Lung (tissue), 12 donors: ENCODE measurements around the gene ABCC4. TPM values are rescaled to one million over a fixed set of nuclear protein-coding genes. Genes with fewer than 3 reads are reported as not detected.

Source experiments
- ATAC-seq: fragments of 200-7000 bp; cut with Tn5 transposase; one replicate; pipeline ENCODE4 v1.9.1; 2020; ENCODE audit warnings: moderate number of reproducible peaks; ENCODE audit not compliant: insufficient read depth, low FRiP score
- DNase-seq, 3 donors: peaks; one replicate each; pipeline ENCODE4 v3.0.0-alpha.2; 2013 to 2017
- H3K27ac ChIP-seq, 2 donors: one replicate each; pipeline ENCODE4 v1.5.1; 2013; ENCODE audit warnings: mild to moderate bottlenecking in 2 of 2, moderate library complexity in 2 of 2, control low read depth in 1 of 2, inconsistent platforms in 1 of 2, low read depth in 1 of 2, low read length in 1 of 2
- H3K27me3 ChIP-seq, 3 donors: one replicate each; pipeline ENCODE4 v1.5.1; 2013; ENCODE audit warnings: low read length in 2 of 3; ENCODE audit not compliant: control insufficient read depth in 3 of 3, insufficient read depth in 3 of 3
- H3K36me3 ChIP-seq, 4 donors: one replicate each; pipeline ENCODE4 v1.5.1; 2013; ENCODE audit warnings: low read length in 4 of 4, mild to moderate bottlenecking in 1 of 4, moderate library complexity in 1 of 4; ENCODE audit not compliant: control insufficient read depth in 4 of 4, insufficient read depth in 4 of 4
- H3K4me1 ChIP-seq, 5 donors: one replicate each; pipeline ENCODE4 v1.5.1; 2013; ENCODE audit warnings: low read length in 5 of 5, mild to moderate bottlenecking in 2 of 5, moderate library complexity in 1 of 5; ENCODE audit not compliant: control insufficient read depth in 5 of 5, insufficient read depth in 5 of 5
- H3K4me3 ChIP-seq: one replicate; pipeline ENCODE4 v1.5.1; 2013; ENCODE audit warnings: mild to moderate bottlenecking, control low read depth, moderate library complexity
- H3K9ac ChIP-seq, 2 donors: one replicate each; pipeline ENCODE4 v1.5.1; 2013; ENCODE audit warnings: low read length in 2 of 2, control low read depth in 1 of 2; ENCODE audit not compliant: insufficient read depth in 1 of 2
- H3K9me3 ChIP-seq, 4 donors: one replicate each; pipeline ENCODE4 v1.5.1; 2013; ENCODE audit warnings: low read length in 3 of 4, mild to moderate bottlenecking in 1 of 4, moderate library complexity in 1 of 4; ENCODE audit not compliant: control insufficient read depth in 4 of 4, insufficient read depth in 3 of 4
- CTCF ChIP-seq: IDR thresholded peaks from 2 replicates; pipeline ENCODE4 v1.5.1; 2012; ENCODE audit warnings: mild to moderate bottlenecking; ENCODE audit errors: control extremely low read depth, extremely low read depth
- WGBS, 2 donors: extraction: QIAGEN DNeasy Blood & Tissue Kit; methylation state at CpG; one replicate each; pipeline ENCODE4 v1.1.7; 2013; 5-methylcytosine and 5-hydroxymethylcytosine counted together
- polyA plus RNA-seq, 2 donors: library from polyadenylated mRNA; stranded (reverse); fragments of 200-250 nt; gene quantifications; one replicate each; pipeline ENCODE4 v1.2.1, GENCODE V29; 2013
- total RNA-seq, 2 donors: library from RNA; depleted of rRNA in 1 of 2; stranded (reverse); fragments of >200 nt in 1 of 2; gene quantifications; one replicate each; pipeline ENCODE4 v1.2.1, GENCODE V29; 2014 to 2021
- donor health status: control.
- donor health status: control.
- donor health status: Bipolar disorder and iron deficiency.
- donor health status: healthy.
- donor health status: DM: yes; HTN: yes; CAD: no.

Gene ABCC4
- total and polyA plus RNA-seq, 4 donors = 7.1 to 38.7 (median 20.6) TPM

GRCh38 chr13:95188128-95188527, 113.1 kb downstream of the ABCC4 start:
- Histone ChIP-seq H3K9me3 (peaks cover 0 to 3% (median 0%) of the 10 kb centered on the region in 4 donors), H3K9ac (no peak overlapping the region), H3K4me3 (no peak overlapping the region), H3K4me1 (peaks cover 0 to 12% (median 0%) of the 10 kb centered on the region in 5 donors), H3K36me3 (peaks cover 0 to 4% (median 2%) of the 10 kb centered on the region in 4 donors), H3K27me3 (no peaks in the 10 kb centered on the region), H3K27ac (no peak overlapping the region)
- no peak for TF ChIP-seq CTCF
- DNase-seq (no peak), ATAC-seq (no peak)
- 69 to 82% methylated on average over 7 of the region's 7 CpGs for WGBS, 2 donors

DNA sequence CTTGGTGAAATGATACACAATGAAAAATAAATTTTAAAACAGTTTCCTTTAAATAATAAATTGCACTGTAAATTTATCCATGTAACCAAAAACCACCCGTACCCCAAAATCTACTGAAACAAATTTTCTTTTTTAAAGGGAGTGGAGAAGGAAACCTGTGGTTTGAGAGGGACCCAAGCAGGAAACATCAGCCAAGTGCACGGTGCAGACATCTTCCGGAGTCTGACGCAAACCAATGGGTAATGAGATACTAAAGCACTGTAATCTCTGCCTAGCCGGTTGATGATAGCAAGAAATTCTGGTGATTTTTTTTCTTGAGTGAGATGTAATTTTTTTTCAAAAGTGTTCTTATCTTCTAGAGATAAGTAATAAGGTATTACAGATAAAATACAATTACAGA, 115.4 kb downstream of the ABCC4 start:
- H3K9me3 ChIP-seq = peaks cover 0 to 3% (median 0%) of the 10 kb centered on the region in 4 donors
- H3K36me3 ChIP-seq = peaks cover 0 to 4% (median 1%) of the 10 kb centered on the region in 4 donors
- no peak for TF ChIP-seq CTCF
- H3K27me3 ChIP-seq = no peaks in the 10 kb centered on the region
- ATAC-seq (no peak), DNase-seq (no peak)
- 34 to 69% methylated on average over 5 of the region's 5 CpGs for WGBS, 2 donors
- H3K4me1 ChIP-seq = peaks cover 0 to 2% (median 0%) of the 10 kb centered on the region in 5 donors
- H3K9ac ChIP-seq = no peak overlapping the region
- no peak overlapping the region for H3K4me3 ChIP-seq
- H3K27ac ChIP-seq = no peak overlapping the region

- TF ChIP-seq CTCF = no peak
- no peak overlapping the region for H3K9ac ChIP-seq
- H3K4me1 ChIP-seq = peaks cover 0 to 2% (median 0%) of the 10 kb centered on the region in 5 donors
- peaks cover 0 to 4% (median 1%) of the 10 kb centered on the region in 4 donors for H3K36me3 ChIP-seq
- H3K27ac ChIP-seq = no peak overlapping the region
- H3K9me3 ChIP-seq = peaks cover 0 to 3% (median 0%) of the 10 kb centered on the region in 4 donors
- no peaks in the 10 kb centered on the region for H3K27me3 ChIP-seq
- 92 to 94% methylated on average over 3 of the region's 3 CpGs for WGBS, 2 donors
- DNase-seq = no peak
- no peak for ATAC-seq
- H3K4me3 ChIP-seq = no peak overlapping the region
Measured at GRCh38 chr13:95185311-95185710, 115.9 kb downstream of the ABCC4 start.

- Histone ChIP-seq H3K27me3 (no peaks in the 10 kb centered on the region), H3K4me3 (no peak overlapping the region), H3K9me3 (peaks cover 0 to 3% (median 0%) of the 10 kb centered on the region in 4 donors), H3K4me1 (peaks cover 0 to 2% (median 0%) of the 10 kb centered on the region in 5 donors), H3K36me3 (peaks cover 0 to 4% (median 1%) of the 10 kb centered on the region in 4 donors), H3K9ac (no peak overlapping the region), H3K27ac (no peak overlapping the region)
- DNase-seq = no peak
- TF ChIP-seq CTCF = no peak
- ATAC-seq = no peak
Measured at GRCh38 chr13:95184317-95184716, 116.9 kb downstream of the ABCC4 start.
